ENCODE measurements around the gene NUP98. TPM values are rescaled to one million over a fixed set of nuclear protein-coding genes. Genes with fewer than 3 reads are reported as not detected.

Gene NUP98
- total and polyA plus RNA-seq, 2 of the 13 experiments (the other 11 are each of a cell fraction or from before 2014, with no cell fraction given), result 76.6 to 85.3 TPM

GRCh38 chr11:3797329-3798090 is at the start of gene NUP98 (continued):
- 0 out of 2 replicates have a peak, but pooled peaks have one; percentile 73 for TF ChIP-seq ATAD3A (CRISPR knock-in tag; IDR thresholded peaks at IDR 0.05)
- TF ChIP-seq ZHX2 (IDR thresholded peaks at IDR 0.05; ENCODE audit: low read depth), result peak; percentile 93
- no peak for TF ChIP-seq ZHX2 (CRISPR knock-in tag; IDR thresholded peaks at IDR 0.05; ENCODE audit: borderline replicate concordance)
- TF ChIP-seq KAT7 (CRISPR knock-in tag; IDR thresholded peaks at IDR 0.05; ENCODE audit: borderline replicate concordance), result peak; percentile 83
- peak; percentile 26; the same call in 1 of the 2 replicates for TF ChIP-seq JUNB (CRISPR knock-in tag; IDR thresholded peaks at IDR 0.05; ENCODE audit: borderline replicate concordance)
- no peak for TF ChIP-seq XBP1 (CRISPR knock-in tag; IDR thresholded peaks at IDR 0.05)
- TF ChIP-seq U2AF2 (IDR thresholded peaks at IDR 0.05; ENCODE audit: low read depth, low read length), result no peak
- TF ChIP-seq PBX2 (CRISPR knock-in tag; IDR thresholded peaks at IDR 0.05), result peak; percentile 98
- peak; percentile 69 for TF ChIP-seq ZNF784 (CRISPR knock-in tag; IDR thresholded peaks at IDR 0.05; ENCODE audit: borderline replicate concordance)
- TF ChIP-seq ZNF281 (CRISPR knock-in tag; IDR thresholded peaks at IDR 0.05; ENCODE audit: borderline replicate concordance), result peak; percentile 90
